ENCODE measurements around the gene BRD2. TPM values are rescaled to one million over a fixed set of nuclear protein-coding genes. Genes with fewer than 3 reads are reported as not detected.
A peak's percentile ranks its signal among the peaks of the same experiment; 100 is the strongest.

The BRD2 gene
- total RNA-seq, 6 experiments from 2014 or later, result 147 to 163 (median 157) TPM

GRCh38 chr6:32933661-32934085 is 34.7 kb upstream of the BRD2 start:
- TF ChIP-seq CTCF (IDR thresholded peaks at IDR 0.05), result peak; percentile 95
- Mint-ChIP-seq H3K4me3 (no peak overlapping the region), H3K36me3 (ENCODE audit: low read depth) (no peaks in the 10 kb centered on the region), H3K9me3 (no peaks in the 10 kb centered on the region), H3K27ac (no peak overlapping the region), H3K27me3 (ENCODE audit: insufficient read depth) (peaks cover 41% of the 10 kb centered on the region), H3K4me1 (ENCODE audit: low read depth) (peaks cover 7% of the 10 kb centered on the region; the same call in 1 of the 2 replicates)
- DNase-seq, result peak; percentile 56

- no peak overlapping the region for H3K4me3 Mint-ChIP-seq
- DNase-seq, result no peak
- TF ChIP-seq CTCF (IDR thresholded peaks at IDR 0.05), result no peak
- peaks cover 43% of the 10 kb centered on the region for H3K27me3 Mint-ChIP-seq (ENCODE audit: insufficient read depth)
- H3K36me3 Mint-ChIP-seq (ENCODE audit: low read depth), result no peaks in the 10 kb centered on the region
- no peak overlapping the region for H3K27ac Mint-ChIP-seq
- peaks cover 7% of the 10 kb centered on the region; the same call in 1 of the 2 replicates for H3K4me1 Mint-ChIP-seq (ENCODE audit: low read depth)
- H3K9me3 Mint-ChIP-seq, result no peaks in the 10 kb centered on the region
Observed at GRCh38 chr6:32935551-32936238, 32.7 kb upstream of the BRD2 start.

DNA sequence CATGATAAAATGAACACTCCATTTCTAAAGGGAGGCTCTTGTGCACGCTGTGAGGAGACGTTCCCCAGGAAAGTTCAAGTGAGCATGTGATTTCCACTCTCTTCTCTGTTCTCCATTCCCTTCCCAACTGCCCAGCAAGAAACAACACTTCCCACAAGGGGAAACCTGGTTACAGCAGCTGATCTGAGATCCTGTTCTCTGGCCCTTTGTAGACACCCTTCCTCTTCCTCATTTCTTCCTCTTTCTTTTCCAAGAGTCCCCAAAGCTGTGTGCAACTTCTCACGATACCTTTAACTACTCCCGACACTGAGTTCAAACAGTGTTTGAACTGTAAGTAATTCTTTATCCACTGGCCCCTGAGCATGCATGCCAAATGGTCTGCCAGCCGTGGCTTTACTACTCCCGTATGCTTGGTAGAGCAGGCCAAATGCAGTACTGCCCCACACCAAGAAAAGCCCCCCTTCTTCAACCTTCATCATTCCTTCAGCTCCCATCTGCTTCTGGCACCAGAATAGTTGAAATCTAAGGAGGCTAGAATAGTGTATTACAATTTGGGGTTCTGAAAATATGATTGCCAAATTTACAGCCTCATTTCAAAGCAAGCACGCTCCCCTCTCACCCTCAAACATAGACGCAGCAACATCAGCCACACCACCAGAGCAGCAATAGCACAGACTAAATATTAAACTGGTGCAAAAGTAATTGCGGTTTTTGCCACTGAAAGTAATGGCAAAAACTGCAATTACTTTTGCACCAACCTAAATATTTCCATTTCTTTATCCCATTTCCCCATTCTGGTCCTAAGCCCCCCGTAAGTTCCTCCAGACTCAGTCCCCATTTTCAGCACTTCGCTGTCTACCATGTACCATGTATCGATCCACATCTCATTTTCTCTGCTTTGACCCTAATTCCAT is 31.9 kb upstream of the BRD2 start:
- Mint-ChIP-seq H3K36me3 (ENCODE audit: low read depth) (no peaks in the 10 kb centered on the region), H3K27ac (no peak overlapping the region), H3K9me3 (no peaks in the 10 kb centered on the region), H3K27me3 (ENCODE audit: insufficient read depth) (peaks cover 44% of the 10 kb centered on the region), H3K4me1 (ENCODE audit: low read depth) (peaks cover 7% of the 10 kb centered on the region; the same call in 1 of the 2 replicates), H3K4me3 (no peak overlapping the region)
- DNase-seq, result no peak
- no peak for TF ChIP-seq CTCF (IDR thresholded peaks at IDR 0.05)

GRCh38 chr6:32937230-32937633 is 31.2 kb upstream of the BRD2 start:
- Mint-ChIP-seq H3K4me1 (ENCODE audit: low read depth) (peaks cover 6% of the 10 kb centered on the region; the same call in 1 of the 2 replicates), H3K27me3 (ENCODE audit: insufficient read depth) (peaks cover 43% of the 10 kb centered on the region), H3K9me3 (no peaks in the 10 kb centered on the region), H3K27ac (no peak overlapping the region), H3K4me3 (no peak overlapping the region), H3K36me3 (ENCODE audit: low read depth) (no peaks in the 10 kb centered on the region)
- TF ChIP-seq CTCF (IDR thresholded peaks at IDR 0.05), result no peak
- no peak for DNase-seq

DNA sequence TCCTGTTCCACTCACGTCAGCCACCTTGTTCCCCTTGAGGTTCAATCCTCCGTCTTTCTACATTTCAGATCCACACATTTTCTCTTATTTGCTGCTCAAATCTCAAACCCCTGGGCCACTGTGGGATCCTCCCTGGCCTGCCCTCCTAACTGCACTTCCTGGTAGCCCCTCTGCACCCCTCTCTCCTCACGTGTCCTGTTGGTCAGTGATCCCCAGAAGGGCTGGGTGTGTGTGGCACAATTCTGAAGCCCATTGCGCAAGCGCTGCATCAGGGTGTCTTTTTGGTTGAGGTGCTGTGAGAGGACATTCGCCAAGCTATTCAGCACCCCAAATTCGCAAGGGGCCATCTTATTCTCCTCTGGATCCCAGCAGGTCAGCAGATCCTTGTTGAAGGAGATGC is 29.9 kb upstream of the BRD2 start:
- peaks cover 51% of the 10 kb centered on the region for H3K27me3 Mint-ChIP-seq (ENCODE audit: insufficient read depth)

More for the DNA sequence above, 29.9 kb upstream of the BRD2 start:
- Mint-ChIP-seq H3K36me3 (ENCODE audit: low read depth) (no peaks in the 10 kb centered on the region), H3K4me3 (no peak overlapping the region), H3K27ac (no peak overlapping the region), H3K9me3 (no peaks in the 10 kb centered on the region), H3K4me1 (ENCODE audit: low read depth) (no peaks in the 10 kb centered on the region)
- DNase-seq, result no peak
- no peak for TF ChIP-seq CTCF (IDR thresholded peaks at IDR 0.05)
